ENCODE data around the gene FAM25C. TPM values are rescaled to one million over a fixed set of nuclear protein-coding genes. Genes with fewer than 3 reads are reported as not detected.
"Not testable (repeated sequence)": the region's sequence is repeated elsewhere in the genome, so short reads cannot be mapped to it uniquely, and the experiment has no call there.

FAM25C gene
- total RNA-seq, 1 experiment from 2014 or later: not detected

DNA sequence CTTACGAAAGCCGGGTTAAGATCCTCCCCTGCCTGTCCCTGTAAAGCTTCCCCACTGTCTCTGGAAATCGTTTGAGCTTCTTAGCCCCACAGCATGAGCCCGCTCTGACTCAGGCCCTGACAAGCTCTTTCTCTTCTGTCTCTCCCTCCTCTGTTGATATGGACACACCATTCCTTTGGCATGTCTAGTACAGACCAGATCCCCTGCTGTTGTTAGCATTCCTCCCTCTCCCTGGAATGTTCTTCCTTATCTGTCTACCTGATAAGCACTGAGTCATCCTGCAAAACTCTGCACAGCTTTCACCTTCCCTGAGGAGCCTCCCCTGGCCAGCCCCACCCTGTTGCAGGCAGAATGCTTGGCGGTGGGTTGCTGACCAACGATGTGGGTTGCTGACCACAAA lies 11.6 kb downstream of the FAM25C start:
- CTCF ChIA-PET; H3K36me3 Mint-ChIP-seq (ENCODE audit: insufficient read depth, unreplicated experiment); BruUV-seq (replicated peaks); DNase-seq; H3K27ac Mint-ChIP-seq (ENCODE audit: unreplicated experiment); H3K9me3 Mint-ChIP-seq (ENCODE audit: low read depth, unreplicated experiment); intact Hi-C loops (cut with micrococcal nuclease; ENCODE audit: unreplicated experiment); H3K4me3 Mint-ChIP-seq (ENCODE audit: low read depth, unreplicated experiment); H3K27me3 Mint-ChIP-seq (ENCODE audit: unreplicated experiment): not testable (repeated sequence)
- H3K4me1 Mint-ChIP-seq (ENCODE audit: low read depth, unreplicated experiment): peaks cover 14% of the 10 kb centered on the region

DNA sequence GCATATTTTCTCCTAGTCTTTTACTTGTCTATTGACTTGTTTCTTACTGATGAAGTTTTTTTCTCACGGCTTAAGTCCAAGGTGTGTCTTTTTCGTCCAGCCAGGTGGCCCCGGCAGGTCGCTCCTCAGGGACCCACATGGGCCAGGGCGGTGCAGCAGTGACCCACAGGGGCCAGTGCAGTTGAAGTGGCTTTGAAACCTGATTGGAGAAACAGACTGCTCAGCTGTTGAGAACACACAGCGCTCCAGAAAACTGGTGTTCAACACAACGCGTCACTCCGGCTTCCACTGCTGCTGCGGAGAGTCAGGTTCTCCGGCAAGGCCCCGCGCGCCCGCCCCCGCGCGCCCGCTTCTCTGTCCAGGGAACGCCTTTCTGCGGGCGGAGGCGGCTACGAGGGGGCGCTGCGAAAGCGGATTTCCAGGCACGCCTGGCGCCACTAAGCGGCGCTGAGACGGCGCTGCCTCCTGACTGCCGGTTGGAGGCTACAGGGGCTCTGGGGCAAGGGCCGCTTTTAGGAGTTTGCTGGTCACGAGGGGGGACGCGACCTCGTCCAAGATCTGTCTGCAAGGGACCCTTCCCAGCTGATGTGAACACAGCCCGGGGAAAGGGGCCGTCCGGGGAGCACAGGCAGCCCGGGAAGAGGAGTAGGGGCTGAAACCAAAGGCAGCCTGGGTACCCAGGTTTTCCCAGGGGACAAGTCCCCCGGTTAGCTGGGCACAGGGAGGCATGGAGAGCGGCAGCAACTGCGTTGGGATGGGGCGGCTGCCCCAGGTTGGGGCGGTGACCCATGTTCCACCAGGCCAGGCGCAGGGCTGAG lies 13.0 kb downstream of the FAM25C start:
- intact Hi-C loops (cut with micrococcal nuclease; ENCODE audit: unreplicated experiment); DNase-seq; CTCF ChIA-PET; H3K9me3 Mint-ChIP-seq (ENCODE audit: low read depth, unreplicated experiment); H3K36me3 Mint-ChIP-seq (ENCODE audit: insufficient read depth, unreplicated experiment); BruUV-seq (replicated peaks); H3K27me3 Mint-ChIP-seq (ENCODE audit: unreplicated experiment): not testable (repeated sequence)
- peaks cover 14% of the 10 kb centered on the region for H3K4me1 Mint-ChIP-seq (ENCODE audit: low read depth, unreplicated experiment)
- H3K27ac Mint-ChIP-seq (ENCODE audit: unreplicated experiment): peak overlapping the region; percentile 58
- peak overlapping the region; percentile 64 for H3K4me3 Mint-ChIP-seq (ENCODE audit: low read depth, unreplicated experiment)

GRCh38 chr10:47975409-47975808 lies 24.2 kb downstream of the FAM25C start:
- intact Hi-C loops (cut with micrococcal nuclease; ENCODE audit: unreplicated experiment); DNase-seq; H3K36me3 Mint-ChIP-seq (ENCODE audit: insufficient read depth, unreplicated experiment); H3K4me1 Mint-ChIP-seq (ENCODE audit: low read depth, unreplicated experiment); BruUV-seq (replicated peaks); H3K27me3 Mint-ChIP-seq (ENCODE audit: unreplicated experiment); H3K9me3 Mint-ChIP-seq (ENCODE audit: low read depth, unreplicated experiment); H3K4me3 Mint-ChIP-seq (ENCODE audit: low read depth, unreplicated experiment); H3K27ac Mint-ChIP-seq (ENCODE audit: unreplicated experiment); CTCF ChIA-PET: not testable (repeated sequence)

- DNase-seq; BruUV-seq (replicated peaks); H3K27me3 Mint-ChIP-seq (ENCODE audit: unreplicated experiment); CTCF ChIA-PET; H3K27ac Mint-ChIP-seq (ENCODE audit: unreplicated experiment); intact Hi-C loops (cut with micrococcal nuclease; ENCODE audit: unreplicated experiment); H3K4me3 Mint-ChIP-seq (ENCODE audit: low read depth, unreplicated experiment); H3K36me3 Mint-ChIP-seq (ENCODE audit: insufficient read depth, unreplicated experiment); H3K9me3 Mint-ChIP-seq (ENCODE audit: low read depth, unreplicated experiment); H3K4me1 Mint-ChIP-seq (ENCODE audit: low read depth, unreplicated experiment): not testable (repeated sequence)
Measured at GRCh38 chr10:47973131-47973530, 26.5 kb downstream of the FAM25C start.

DNA sequence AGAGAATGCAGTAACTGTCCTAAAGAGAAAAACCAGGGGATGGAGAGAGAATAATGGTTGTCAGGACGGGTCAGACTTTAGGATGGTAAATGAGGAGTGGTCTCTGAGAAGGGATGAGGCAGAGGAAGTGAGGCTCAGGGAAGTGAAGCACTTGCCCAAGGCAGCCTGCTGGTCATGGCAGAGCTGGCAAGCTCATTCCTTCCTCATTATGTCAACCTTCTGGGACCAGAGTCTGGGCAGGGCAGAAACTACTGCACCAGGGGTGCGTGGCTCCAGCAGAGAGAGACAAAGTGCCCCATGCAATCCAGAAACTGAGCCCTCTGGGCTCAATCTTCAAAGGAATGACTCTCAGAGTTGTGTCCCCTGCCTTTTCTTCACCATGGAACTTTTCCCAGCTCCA lies 27.5 kb downstream of the FAM25C start:
- CTCF ChIA-PET; H3K4me1 Mint-ChIP-seq (ENCODE audit: low read depth, unreplicated experiment); H3K27ac Mint-ChIP-seq (ENCODE audit: unreplicated experiment); H3K9me3 Mint-ChIP-seq (ENCODE audit: low read depth, unreplicated experiment); intact Hi-C loops (cut with micrococcal nuclease; ENCODE audit: unreplicated experiment); H3K36me3 Mint-ChIP-seq (ENCODE audit: insufficient read depth, unreplicated experiment); DNase-seq; H3K4me3 Mint-ChIP-seq (ENCODE audit: low read depth, unreplicated experiment); BruUV-seq (replicated peaks); H3K27me3 Mint-ChIP-seq (ENCODE audit: unreplicated experiment): not testable (repeated sequence)

- H3K9me3 Mint-ChIP-seq (ENCODE audit: low read depth, unreplicated experiment); H3K4me1 Mint-ChIP-seq (ENCODE audit: low read depth, unreplicated experiment); H3K27me3 Mint-ChIP-seq (ENCODE audit: unreplicated experiment); H3K27ac Mint-ChIP-seq (ENCODE audit: unreplicated experiment); BruUV-seq (replicated peaks); intact Hi-C loops (cut with micrococcal nuclease; ENCODE audit: unreplicated experiment); H3K4me3 Mint-ChIP-seq (ENCODE audit: low read depth, unreplicated experiment); CTCF ChIA-PET; DNase-seq; H3K36me3 Mint-ChIP-seq (ENCODE audit: insufficient read depth, unreplicated experiment): not testable (repeated sequence)
Measured at GRCh38 chr10:47971598-47971997, 28.0 kb downstream of the FAM25C start.

DNA sequence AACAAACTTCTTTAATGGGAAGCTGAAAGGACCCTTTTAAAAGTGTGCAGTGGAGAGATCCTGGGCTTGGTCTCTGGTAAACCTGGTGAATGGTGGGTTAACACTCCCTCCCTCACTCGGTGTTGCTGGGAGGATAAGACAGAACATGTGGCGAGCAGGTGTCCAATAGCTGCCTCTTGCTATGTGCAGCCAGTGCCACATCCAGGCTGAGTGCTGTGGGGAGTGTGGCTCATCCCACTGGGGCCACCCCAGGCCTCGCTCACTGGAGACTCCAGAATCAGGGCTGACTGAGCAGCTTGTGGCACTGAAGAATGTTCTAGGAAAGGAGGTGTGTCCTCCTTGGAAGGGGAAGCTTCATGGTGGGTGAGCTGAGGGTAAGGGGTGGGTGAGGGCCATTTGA lies 29.5 kb downstream of the FAM25C start:
- H3K36me3 Mint-ChIP-seq (ENCODE audit: insufficient read depth, unreplicated experiment); CTCF ChIA-PET; H3K4me1 Mint-ChIP-seq (ENCODE audit: low read depth, unreplicated experiment); H3K27ac Mint-ChIP-seq (ENCODE audit: unreplicated experiment); intact Hi-C loops (cut with micrococcal nuclease; ENCODE audit: unreplicated experiment); H3K9me3 Mint-ChIP-seq (ENCODE audit: low read depth, unreplicated experiment); H3K4me3 Mint-ChIP-seq (ENCODE audit: low read depth, unreplicated experiment); BruUV-seq (replicated peaks); DNase-seq; H3K27me3 Mint-ChIP-seq (ENCODE audit: unreplicated experiment): not testable (repeated sequence)

- H3K4me3 Mint-ChIP-seq (ENCODE audit: low read depth, unreplicated experiment); DNase-seq; H3K36me3 Mint-ChIP-seq (ENCODE audit: insufficient read depth, unreplicated experiment); H3K9me3 Mint-ChIP-seq (ENCODE audit: low read depth, unreplicated experiment); intact Hi-C loops (cut with micrococcal nuclease; ENCODE audit: unreplicated experiment); H3K27ac Mint-ChIP-seq (ENCODE audit: unreplicated experiment); H3K27me3 Mint-ChIP-seq (ENCODE audit: unreplicated experiment); BruUV-seq (replicated peaks); H3K4me1 Mint-ChIP-seq (ENCODE audit: low read depth, unreplicated experiment); CTCF ChIA-PET: not testable (repeated sequence)
Measured at GRCh38 chr10:47968988-47969387, 30.6 kb downstream of the FAM25C start.

GRCh38 chr10:47964280-47965063 lies 35.1 kb downstream of the FAM25C start:
- H3K36me3 Mint-ChIP-seq (ENCODE audit: insufficient read depth, unreplicated experiment); intact Hi-C loops (cut with micrococcal nuclease; ENCODE audit: unreplicated experiment); BruUV-seq (replicated peaks); H3K9me3 Mint-ChIP-seq (ENCODE audit: low read depth, unreplicated experiment); H3K4me3 Mint-ChIP-seq (ENCODE audit: low read depth, unreplicated experiment); H3K4me1 Mint-ChIP-seq (ENCODE audit: low read depth, unreplicated experiment); CTCF ChIA-PET; DNase-seq; H3K27ac Mint-ChIP-seq (ENCODE audit: unreplicated experiment); H3K27me3 Mint-ChIP-seq (ENCODE audit: unreplicated experiment): not testable (repeated sequence)

DNA sequence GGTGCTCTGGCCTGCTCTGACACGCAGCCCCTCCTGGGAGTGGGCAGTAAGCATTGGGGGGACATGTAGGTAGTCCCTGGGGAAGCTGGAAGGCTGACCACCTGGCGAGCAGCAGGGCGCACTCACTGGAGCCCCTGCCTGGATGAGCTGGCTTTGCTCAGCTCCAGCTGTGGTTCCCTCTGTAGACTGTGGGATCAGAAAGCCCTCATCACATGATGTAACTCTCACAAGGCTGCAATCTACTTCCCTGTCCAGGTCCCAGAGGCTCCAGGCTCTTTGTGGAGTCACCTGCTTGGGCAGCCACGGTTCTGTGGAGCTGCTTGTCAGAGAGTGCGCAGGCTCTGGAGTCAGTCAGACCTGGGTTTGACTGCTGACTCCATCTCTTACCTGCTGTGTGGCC lies 36.8 kb downstream of the FAM25C start:
- DNase-seq; H3K9me3 Mint-ChIP-seq (ENCODE audit: low read depth, unreplicated experiment); H3K27me3 Mint-ChIP-seq (ENCODE audit: unreplicated experiment); H3K36me3 Mint-ChIP-seq (ENCODE audit: insufficient read depth, unreplicated experiment); H3K27ac Mint-ChIP-seq (ENCODE audit: unreplicated experiment); intact Hi-C loops (cut with micrococcal nuclease; ENCODE audit: unreplicated experiment); H3K4me3 Mint-ChIP-seq (ENCODE audit: low read depth, unreplicated experiment); BruUV-seq (replicated peaks); H3K4me1 Mint-ChIP-seq (ENCODE audit: low read depth, unreplicated experiment); CTCF ChIA-PET: not testable (repeated sequence)

Data from Calu3 (cell line).